PC-9 (cell line): ENCODE data around the gene CHIA. TPM values are rescaled to one million over a fixed set of nuclear protein-coding genes. Genes with fewer than 3 reads are reported as not detected.
"Not testable (repeated sequence)": the region's sequence is repeated elsewhere in the genome, so short reads cannot be mapped to it uniquely, and the experiment has no call there.

Source experiments
- BruUV-seq: library from RNA; stranded (reverse); fragments of 400-500 nt; replicated peaks from 2 replicates; lab custom pipeline; 2021; lab: Mats Ljungman, UMichigan
- CTCF ChIA-PET: fragments of 300-600 bp; sonication (Branson Sonifier 250); formaldehyde crosslinking; loops from one replicate; lab custom pipeline; 2022; ENCODE audit warnings: antibody characterized with exemption; lab: Charles Lee
- POLR2A ChIA-PET: fragments of 300-600 bp; sonication (Branson Sonifier 250); formaldehyde crosslinking; loops from one replicate; lab custom pipeline; 2022; ENCODE audit warnings: antibody characterized with exemption; ENCODE audit not compliant: unreplicated experiment; lab: Charles Lee
- DNase-seq, 2 experiments: peaks; one replicate each; pipeline versions ENCODE4 v3.0.0 to v3.0.0-alpha.2; 2015 to 2022; ENCODE audit warnings: mixed read lengths in 1 of 2
- H2AFZ ChIP-seq: fragments of 200-600 bp; sonication (generic); 2 replicates; pipeline ENCODE4 v1.8.1; 2017; ENCODE audit warnings: antibody characterized with exemption
- H3F3A ChIP-seq: fragments of 200-600 bp; sonication (generic); 2 replicates; pipeline ENCODE4 v1.8.1; 2017; ENCODE audit warnings: antibody characterized with exemption, mild to moderate bottlenecking, low read depth; ENCODE audit not compliant: insufficient read depth
- H3K27ac ChIP-seq: fragments of 200-600 bp; sonication (generic); 2 replicates; pipeline ENCODE4 v1.6.1; 2016; ENCODE audit warnings: mixed run types
- H3K27me3 ChIP-seq: fragments of 200-600 bp; sonication (generic); 2 replicates; pipeline ENCODE4 v1.6.1; 2016; ENCODE audit warnings: low read depth, mixed run types; ENCODE audit not compliant: insufficient read depth
- H3K36me3 ChIP-seq: fragments of 200-600 bp; sonication (generic); 2 replicates; pipeline ENCODE4 v1.6.1; 2016; ENCODE audit warnings: low read depth, mixed run types
- H3K4me1 ChIP-seq: fragments of 200-600 bp; sonication (generic); replicated peaks from 2 replicates; pipeline ENCODE4 v1.6.1; 2016; ENCODE audit warnings: mixed run types; ENCODE audit not compliant: insufficient read depth
- H3K4me2 ChIP-seq: fragments of 200-600 bp; sonication (generic); 2 replicates; pipeline ENCODE4 v1.6.1; 2017; ENCODE audit warnings: mixed run types
- H3K4me3 ChIP-seq: fragments of 200-600 bp; sonication (generic); 2 replicates; pipeline ENCODE4 v1.6.1; 2016; ENCODE audit warnings: mixed run types
- H3K79me2 ChIP-seq: fragments of 200-600 bp; sonication (generic); 2 replicates; pipeline ENCODE4 v1.6.1; 2017; ENCODE audit warnings: low read depth, mixed run types
- H3K9me2 ChIP-seq: fragments of 200-600 bp; sonication (generic); 2 replicates; pipeline ENCODE4 v1.8.1; 2017; ENCODE audit warnings: mild to moderate bottlenecking; ENCODE audit not compliant: insufficient read depth
- H3K9me3 ChIP-seq: fragments of 200-600 bp; sonication (generic); 2 replicates; pipeline ENCODE4 v1.8.1; 2016; ENCODE audit warnings: low read depth; ENCODE audit not compliant: insufficient read depth
- H4K20me1 ChIP-seq: fragments of 200-600 bp; sonication (generic); 2 replicates; pipeline ENCODE4 v1.8.1; 2017; ENCODE audit not compliant: insufficient read depth
- EZH2 ChIP-seq: fragments of 200-600 bp; sonication (generic); IDR thresholded peaks from 2 replicates; pipeline ENCODE4 v1.8.0; 2017; ENCODE audit warnings: antibody characterized with exemption, low read depth
- intact Hi-C: fragments of 100-400 bp; cut with micrococcal nuclease; formaldehyde crosslinking; loops from one replicate; pipeline ENCODE4 v1.10.0; 2022; ENCODE audit not compliant: unreplicated experiment
- total RNA-seq: library from RNA; stranded (reverse); gene quantifications from 2 replicates; pipeline ENCODE4 v1.2.3, GENCODE V29; 2021
- TF ChIP-seq, protein P1 (sequence below): fragments of 200-600 bp; sonication (generic); conservative IDR thresholded peaks from 2 replicates; pipeline ENCODE4 v1.6.1; 2017; ENCODE audit warnings: mixed run types, antibody characterized with exemption, mild to moderate bottlenecking, moderate library complexity

Gene CHIA
- total RNA-seq, 1 experiment from 2014 or later, result not detected

DNA sequence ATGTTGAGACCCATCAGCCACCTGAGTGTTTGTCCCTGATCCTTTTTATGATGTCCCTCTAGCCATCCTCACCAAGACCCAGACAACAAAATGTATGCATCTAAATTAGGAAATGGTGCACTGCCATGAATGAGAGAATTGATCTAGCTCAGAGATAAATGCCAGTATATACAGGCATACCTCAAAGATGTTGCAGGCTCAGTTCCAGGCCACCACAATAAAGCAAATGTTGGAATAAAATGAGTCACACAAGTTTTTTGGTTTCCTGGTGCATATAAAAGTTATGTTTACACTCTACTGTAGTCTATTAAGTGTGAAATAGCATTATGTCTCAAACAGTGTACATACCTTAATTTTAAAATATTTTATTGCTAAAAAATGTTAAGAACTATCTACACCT lies 63.9 kb downstream of the CHIA start:
- H3K36me3 ChIP-seq, result no peaks in the 10 kb centered on the region
- CTCF ChIA-PET, result no interaction called here

DNA sequence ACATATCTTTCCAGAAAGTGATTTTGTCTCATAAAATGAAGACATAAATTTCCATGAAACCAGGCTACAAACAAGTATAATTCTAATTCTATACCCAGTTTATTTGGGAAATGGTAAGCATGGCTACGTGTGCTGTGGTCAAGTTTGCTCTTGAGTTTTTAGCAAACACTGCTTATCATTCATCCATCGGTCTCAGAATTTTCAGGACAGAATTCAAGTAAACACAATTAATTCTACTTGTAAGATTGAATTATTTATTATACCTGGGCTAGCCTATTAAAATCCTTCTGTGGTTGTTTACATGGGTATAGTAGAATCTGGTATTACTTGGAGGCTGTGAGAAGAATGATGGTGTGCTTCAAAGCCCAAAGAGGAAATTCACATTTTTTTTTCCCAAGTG lies 68.3 kb downstream of the CHIA start:
- DNase-seq, result no peak
- H3K27me3 ChIP-seq, result peaks cover 17% of the 10 kb centered on the region; the same call in 1 of the 2 replicates
- H4K20me1 ChIP-seq, result no peaks in the 10 kb centered on the region
- no peaks in the 10 kb centered on the region for H3K9me2 ChIP-seq
- H3K9me3 ChIP-seq, result no peaks in the 10 kb centered on the region
- H3K36me3 ChIP-seq, result no peaks in the 10 kb centered on the region
- intact Hi-C loops, result no loop called here
- H3K4me2 ChIP-seq, result no peak overlapping the region
- H3K79me2 ChIP-seq, result no peaks in the 10 kb centered on the region
- no peak overlapping the region for H2AFZ ChIP-seq
- no peaks in the 10 kb centered on the region for H3K4me1 ChIP-seq
- ChIA-PET CTCF (no interaction called here), POLR2A (no interaction called here)
- H3K27ac ChIP-seq, result no peak overlapping the region
- BruUV-seq, result no TSS peak
- TF ChIP-seq, protein P1, sequence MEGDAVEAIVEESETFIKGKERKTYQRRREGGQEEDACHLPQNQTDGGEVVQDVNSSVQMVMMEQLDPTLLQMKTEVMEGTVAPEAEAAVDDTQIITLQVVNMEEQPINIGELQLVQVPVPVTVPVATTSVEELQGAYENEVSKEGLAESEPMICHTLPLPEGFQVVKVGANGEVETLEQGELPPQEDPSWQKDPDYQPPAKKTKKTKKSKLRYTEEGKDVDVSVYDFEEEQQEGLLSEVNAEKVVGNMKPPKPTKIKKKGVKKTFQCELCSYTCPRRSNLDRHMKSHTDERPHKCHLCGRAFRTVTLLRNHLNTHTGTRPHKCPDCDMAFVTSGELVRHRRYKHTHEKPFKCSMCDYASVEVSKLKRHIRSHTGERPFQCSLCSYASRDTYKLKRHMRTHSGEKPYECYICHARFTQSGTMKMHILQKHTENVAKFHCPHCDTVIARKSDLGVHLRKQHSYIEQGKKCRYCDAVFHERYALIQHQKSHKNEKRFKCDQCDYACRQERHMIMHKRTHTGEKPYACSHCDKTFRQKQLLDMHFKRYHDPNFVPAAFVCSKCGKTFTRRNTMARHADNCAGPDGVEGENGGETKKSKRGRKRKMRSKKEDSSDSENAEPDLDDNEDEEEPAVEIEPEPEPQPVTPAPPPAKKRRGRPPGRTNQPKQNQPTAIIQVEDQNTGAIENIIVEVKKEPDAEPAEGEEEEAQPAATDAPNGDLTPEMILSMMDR, result no peak
- no peak for TF ChIP-seq EZH2
- no peak overlapping the region for H3K4me3 ChIP-seq
- no peaks in the 10 kb centered on the region for H3F3A ChIP-seq

More for the DNA sequence above, 63.9 kb downstream of the CHIA start:
- H3K4me1 ChIP-seq, result no peaks in the 10 kb centered on the region
- POLR2A ChIA-PET, result no interaction called here
- H4K20me1 ChIP-seq, result no peaks in the 10 kb centered on the region
- H3K9me2 ChIP-seq, result no peaks in the 10 kb centered on the region
- no peak overlapping the region for H3K4me2 ChIP-seq
- no peak for TF ChIP-seq EZH2
- no peak overlapping the region for H3K4me3 ChIP-seq
- no peaks in the 10 kb centered on the region for H3F3A ChIP-seq
- H3K27ac ChIP-seq, result no peak overlapping the region
- no peaks in the 10 kb centered on the region for H3K79me2 ChIP-seq
- no peak overlapping the region for H2AFZ ChIP-seq
- DNase-seq, result no peak
- BruUV-seq, result no TSS peak
- H3K9me3 ChIP-seq, result no peaks in the 10 kb centered on the region
- intact Hi-C loops, result no loop called here
- H3K27me3 ChIP-seq, result 0 out of 2 replicates have a peak, but pooled peaks cover 10% of the 10 kb centered on the region

DNA sequence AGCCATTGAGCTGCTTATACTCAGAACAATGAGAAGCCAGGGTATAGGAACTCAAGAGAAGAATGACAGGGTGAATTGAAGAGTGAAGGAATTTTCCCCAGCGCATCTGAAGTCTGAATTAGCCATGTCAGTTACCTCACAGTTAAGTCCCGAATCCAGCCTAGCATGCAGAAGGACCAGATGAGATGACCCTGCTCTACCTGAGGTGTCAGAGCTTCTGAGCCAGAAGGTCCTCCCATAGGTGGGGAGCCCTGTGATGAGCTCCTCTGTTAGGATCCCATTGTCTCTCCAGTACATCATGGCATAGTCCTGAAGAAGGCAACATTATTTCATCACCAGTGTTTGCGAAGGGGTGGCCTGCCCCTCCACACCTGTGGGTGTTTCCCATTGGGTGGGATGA lies 68.7 kb downstream of the CHIA start:
- ChIA-PET POLR2A (no interaction called here), CTCF (no interaction called here)
- BruUV-seq, result no TSS peak
- Histone ChIP-seq H3K9me2 (no peaks in the 10 kb centered on the region), H3K27ac (no peak overlapping the region), H3K79me2 (no peaks in the 10 kb centered on the region), H3K4me3 (no peak overlapping the region), H3F3A (no peaks in the 10 kb centered on the region), H3K4me2 (no peak overlapping the region), H3K9me3 (no peaks in the 10 kb centered on the region), H3K4me1 (no peaks in the 10 kb centered on the region), H2AFZ (no peak overlapping the region), H3K36me3 (no peaks in the 10 kb centered on the region), H3K27me3 (peaks cover 21% of the 10 kb centered on the region; the same call in 1 of the 2 replicates), H4K20me1 (no peaks in the 10 kb centered on the region)
- DNase-seq, result no peak
- TF ChIP-seq, protein P1, result no peak
- TF ChIP-seq EZH2, result no peak
- intact Hi-C loops, result no loop called here

DNA sequence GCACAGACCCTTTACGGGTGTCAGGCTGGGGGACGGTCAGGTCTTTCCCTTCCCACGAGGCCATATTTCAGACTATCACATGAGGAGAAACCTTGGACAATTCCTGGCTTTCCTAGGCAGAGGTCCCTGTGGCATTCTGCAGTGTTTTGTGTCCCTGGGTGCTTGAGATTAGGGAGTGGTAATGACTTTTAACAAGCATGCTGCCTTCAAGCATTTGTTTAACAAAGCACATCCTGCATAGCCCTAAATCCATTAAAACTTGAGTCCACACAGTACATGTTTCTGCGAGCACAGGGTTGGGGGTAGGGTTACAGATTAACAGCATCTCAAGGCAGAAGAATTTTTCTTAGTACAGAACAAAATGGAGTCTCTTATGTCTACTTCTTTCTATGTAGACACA lies 69.6 kb downstream of the CHIA start:
- H4K20me1 ChIP-seq, H2AFZ ChIP-seq, H3F3A ChIP-seq, BruUV-seq, H3K4me1 ChIP-seq, POLR2A ChIA-PET, H3K36me3 ChIP-seq, H3K27ac ChIP-seq, H3K4me3 ChIP-seq, H3K4me2 ChIP-seq, DNase-seq, intact Hi-C loops, H3K9me2 ChIP-seq, CTCF ChIA-PET, H3K79me2 ChIP-seq, H3K9me3 ChIP-seq: not testable (repeated sequence)
- peaks cover 29% of the 10 kb centered on the region for H3K27me3 ChIP-seq
